Panc1 (cell line): ENCODE measurements around the gene DOCK4.

Experiments used
- POLR2AphosphoS5 ChIP-seq: IDR thresholded peaks from 2 replicates; pipeline ENCODE4 v1.6.1; 2012; ENCODE audit warnings: mild to moderate bottlenecking, low read depth, low read length, moderate library complexity
- TF ChIP-seq, protein P1 (sequence below): fragments of 450-650 bp; IDR thresholded peaks from 2 replicates; pipeline ENCODE4 v1.5.1; 2017; ENCODE audit warnings: mild to moderate bottlenecking
- TF ChIP-seq, protein P2 (sequence below), 2 experiments: IDR thresholded peaks; 2 replicates each; pipeline ENCODE4 v1.6.1; 2011 to 2012; ENCODE audit warnings: low read depth in 2 of 2, control low read depth in 1 of 2, low read length in 1 of 2, mild to moderate bottlenecking in 1 of 2, moderate library complexity in 1 of 2; ENCODE audit not compliant: insufficient read depth in 1 of 2

DNA sequence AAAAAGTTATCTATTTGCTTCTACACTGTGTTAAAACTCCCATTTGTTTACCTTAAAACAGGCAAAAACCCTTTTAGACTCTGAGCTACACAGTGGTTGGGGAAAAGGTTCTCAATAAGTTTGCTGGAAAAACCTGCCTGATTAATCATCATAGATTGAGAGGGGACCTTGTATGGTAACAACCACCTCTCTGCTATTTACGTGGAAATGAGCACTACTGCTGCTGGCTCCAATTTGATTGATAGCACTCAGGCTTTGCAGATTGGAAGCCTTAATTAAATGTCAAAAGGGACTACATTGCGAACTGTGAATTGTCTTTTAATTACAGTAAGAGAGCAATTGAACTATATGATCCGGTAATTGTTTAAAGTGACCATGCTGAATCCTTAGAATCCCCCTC, 525.0 kb downstream of the DOCK4 start:
- TF ChIP-seq, protein P1, sequence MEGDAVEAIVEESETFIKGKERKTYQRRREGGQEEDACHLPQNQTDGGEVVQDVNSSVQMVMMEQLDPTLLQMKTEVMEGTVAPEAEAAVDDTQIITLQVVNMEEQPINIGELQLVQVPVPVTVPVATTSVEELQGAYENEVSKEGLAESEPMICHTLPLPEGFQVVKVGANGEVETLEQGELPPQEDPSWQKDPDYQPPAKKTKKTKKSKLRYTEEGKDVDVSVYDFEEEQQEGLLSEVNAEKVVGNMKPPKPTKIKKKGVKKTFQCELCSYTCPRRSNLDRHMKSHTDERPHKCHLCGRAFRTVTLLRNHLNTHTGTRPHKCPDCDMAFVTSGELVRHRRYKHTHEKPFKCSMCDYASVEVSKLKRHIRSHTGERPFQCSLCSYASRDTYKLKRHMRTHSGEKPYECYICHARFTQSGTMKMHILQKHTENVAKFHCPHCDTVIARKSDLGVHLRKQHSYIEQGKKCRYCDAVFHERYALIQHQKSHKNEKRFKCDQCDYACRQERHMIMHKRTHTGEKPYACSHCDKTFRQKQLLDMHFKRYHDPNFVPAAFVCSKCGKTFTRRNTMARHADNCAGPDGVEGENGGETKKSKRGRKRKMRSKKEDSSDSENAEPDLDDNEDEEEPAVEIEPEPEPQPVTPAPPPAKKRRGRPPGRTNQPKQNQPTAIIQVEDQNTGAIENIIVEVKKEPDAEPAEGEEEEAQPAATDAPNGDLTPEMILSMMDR = no peak
- TF ChIP-seq POLR2AphosphoS5 = no peak
- TF ChIP-seq, protein P2, sequence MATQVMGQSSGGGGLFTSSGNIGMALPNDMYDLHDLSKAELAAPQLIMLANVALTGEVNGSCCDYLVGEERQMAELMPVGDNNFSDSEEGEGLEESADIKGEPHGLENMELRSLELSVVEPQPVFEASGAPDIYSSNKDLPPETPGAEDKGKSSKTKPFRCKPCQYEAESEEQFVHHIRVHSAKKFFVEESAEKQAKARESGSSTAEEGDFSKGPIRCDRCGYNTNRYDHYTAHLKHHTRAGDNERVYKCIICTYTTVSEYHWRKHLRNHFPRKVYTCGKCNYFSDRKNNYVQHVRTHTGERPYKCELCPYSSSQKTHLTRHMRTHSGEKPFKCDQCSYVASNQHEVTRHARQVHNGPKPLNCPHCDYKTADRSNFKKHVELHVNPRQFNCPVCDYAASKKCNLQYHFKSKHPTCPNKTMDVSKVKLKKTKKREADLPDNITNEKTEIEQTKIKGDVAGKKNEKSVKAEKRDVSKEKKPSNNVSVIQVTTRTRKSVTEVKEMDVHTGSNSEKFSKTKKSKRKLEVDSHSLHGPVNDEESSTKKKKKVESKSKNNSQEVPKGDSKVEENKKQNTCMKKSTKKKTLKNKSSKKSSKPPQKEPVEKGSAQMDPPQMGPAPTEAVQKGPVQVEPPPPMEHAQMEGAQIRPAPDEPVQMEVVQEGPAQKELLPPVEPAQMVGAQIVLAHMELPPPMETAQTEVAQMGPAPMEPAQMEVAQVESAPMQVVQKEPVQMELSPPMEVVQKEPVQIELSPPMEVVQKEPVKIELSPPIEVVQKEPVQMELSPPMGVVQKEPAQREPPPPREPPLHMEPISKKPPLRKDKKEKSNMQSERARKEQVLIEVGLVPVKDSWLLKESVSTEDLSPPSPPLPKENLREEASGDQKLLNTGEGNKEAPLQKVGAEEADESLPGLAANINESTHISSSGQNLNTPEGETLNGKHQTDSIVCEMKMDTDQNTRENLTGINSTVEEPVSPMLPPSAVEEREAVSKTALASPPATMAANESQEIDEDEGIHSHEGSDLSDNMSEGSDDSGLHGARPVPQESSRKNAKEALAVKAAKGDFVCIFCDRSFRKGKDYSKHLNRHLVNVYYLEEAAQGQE (IDR thresholded peaks at IDR 0.05; ENCODE audit: insufficient read depth in 1 of 2, low read depth in 2 of 2, low read length in 1 of 2) = no peak
